AG08395 (cell line): ENCODE data around the gene CTNNA2.

Source experiments
- DNase-seq: peaks from one replicate; pipeline ENCODE4 v3.0.0; 2012; ENCODE audit warnings: mixed read lengths, low spot score

CTNNA2 gene

DNA sequence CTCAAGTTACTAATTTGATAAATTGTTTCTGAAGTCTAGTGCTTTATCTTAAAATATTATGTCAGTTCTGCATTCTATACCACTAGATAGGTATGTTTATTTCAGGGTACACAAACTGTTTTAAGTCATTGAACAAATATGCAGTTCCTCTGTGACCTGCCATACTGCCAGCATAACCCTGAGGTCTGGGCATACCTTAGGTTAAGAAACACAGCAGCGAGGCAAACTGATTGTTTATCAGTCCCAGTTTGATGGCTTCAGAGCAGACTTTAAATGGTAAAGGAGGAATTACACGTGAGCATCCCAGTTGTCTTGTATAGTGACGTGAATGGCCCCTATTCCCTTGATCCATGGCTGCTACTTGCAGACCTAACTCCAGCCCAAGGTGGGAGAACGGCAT, 978.1 kb downstream of the CTNNA2 start:
- DNase-seq, result no peak

DNA sequence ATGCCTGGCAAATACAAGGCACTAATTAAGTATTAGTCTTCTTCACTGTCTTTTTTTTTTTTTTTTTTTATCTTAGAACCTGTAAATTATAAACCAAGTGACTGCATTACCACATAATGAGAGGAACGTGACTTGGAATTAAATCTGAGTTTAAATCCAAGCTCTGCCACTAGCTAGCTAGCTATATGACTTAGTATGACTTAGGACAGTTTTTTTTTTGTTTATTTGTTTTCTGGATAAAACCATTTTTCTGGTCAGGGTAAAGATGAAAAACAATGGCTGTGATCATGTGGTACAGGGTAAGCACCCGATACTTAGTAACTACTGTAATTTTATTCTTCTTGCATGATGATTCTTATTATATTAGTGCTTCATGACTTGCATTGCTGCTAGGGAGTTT, 983.5 kb downstream of the CTNNA2 start:
- no peak for DNase-seq

DNA sequence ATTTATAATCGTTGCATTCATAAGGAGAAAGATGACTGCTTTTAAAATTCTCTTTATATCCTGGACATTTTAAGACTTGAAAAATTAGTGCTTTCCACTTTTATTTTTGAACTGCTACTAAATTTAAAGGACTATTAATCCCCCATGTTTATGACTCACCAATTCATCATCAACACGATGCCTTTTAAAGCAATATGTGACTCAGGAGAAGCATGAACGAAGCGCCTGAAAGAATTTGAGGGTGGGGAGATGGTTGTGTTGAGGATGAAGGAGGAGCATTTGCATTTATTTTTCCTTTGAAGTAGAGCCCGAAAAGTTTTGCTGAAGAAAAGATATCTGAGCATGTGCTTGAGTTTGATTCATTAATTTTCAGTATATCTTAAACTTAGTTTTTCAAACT, 983.9 kb downstream of the CTNNA2 start:
- DNase-seq, result peak; percentile 54

DNA sequence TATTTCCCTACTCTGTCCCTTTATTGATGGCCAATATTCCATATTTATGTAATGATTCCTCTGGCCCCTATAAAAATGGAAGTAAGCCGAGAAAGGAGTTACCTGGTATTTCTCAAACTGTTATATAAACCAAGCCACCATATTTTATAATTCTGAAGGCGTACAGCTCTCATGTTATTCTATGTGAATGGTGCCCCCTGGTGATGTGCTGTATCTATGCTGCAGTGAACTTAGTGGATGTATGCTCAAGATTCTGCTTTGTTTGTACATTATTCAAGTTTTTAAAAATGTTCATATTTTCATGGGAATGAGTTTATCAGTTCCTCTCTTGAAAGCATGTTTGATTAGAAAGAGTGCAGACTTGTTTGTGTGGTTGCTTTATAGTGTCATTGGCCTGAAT, 986.2 kb downstream of the CTNNA2 start:
- peak; percentile 31 for DNase-seq

DNA sequence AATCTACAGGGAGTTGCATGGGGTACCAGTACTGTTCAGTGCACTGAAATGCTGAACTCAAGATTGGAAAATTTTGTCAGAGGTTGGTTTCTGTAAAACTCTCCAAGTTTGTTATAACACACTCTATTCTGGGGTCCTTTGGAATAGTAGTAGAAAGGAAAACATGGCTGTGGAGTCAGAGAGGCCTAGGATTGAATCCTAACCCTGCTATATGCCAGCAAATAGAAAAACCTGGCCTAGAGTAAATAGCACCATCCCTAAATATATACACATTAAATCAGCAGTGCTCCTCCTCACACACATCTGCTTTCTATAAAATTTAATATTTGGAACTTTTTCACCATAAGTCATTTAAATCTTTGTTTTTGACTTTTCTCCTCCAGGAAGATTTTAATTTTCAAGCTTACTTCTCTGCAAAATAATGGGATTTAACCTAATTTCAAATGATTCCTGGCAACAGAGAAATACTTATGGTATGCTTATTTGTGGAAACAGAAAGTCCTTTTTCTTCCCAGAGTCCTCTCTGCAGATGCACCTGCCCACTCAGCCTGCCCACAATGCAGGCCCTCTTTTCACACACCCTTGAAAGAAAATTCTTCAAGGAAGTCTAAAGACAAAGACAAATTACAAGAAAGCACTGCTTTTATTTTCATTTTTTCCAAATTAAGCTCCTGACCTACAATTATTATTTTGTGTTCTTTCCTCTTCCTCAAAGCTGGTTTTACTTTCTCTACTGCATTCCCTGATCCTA, 989.2 kb downstream of the CTNNA2 start:
- DNase-seq, result no peak

DNA sequence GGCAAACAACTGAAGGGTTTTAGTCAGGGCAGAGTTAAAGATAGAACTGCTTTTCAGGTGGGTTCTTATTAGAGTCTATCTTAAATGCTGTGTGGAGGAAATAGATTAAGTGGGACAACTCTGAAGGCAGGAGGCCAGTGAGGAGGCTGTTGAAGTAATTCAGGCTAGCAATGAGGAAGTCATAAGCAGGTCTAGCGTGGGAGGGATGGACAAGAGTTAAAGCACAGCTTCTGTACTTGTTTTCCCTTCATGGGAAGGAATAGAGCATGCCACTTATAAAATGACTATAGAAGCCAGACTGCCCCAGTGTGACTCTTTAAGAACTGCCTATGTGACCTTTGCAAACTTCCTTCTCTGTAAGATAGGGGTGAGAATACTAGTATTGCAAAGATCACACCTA, 993.7 kb downstream of the CTNNA2 start:
- no peak for DNase-seq

DNA sequence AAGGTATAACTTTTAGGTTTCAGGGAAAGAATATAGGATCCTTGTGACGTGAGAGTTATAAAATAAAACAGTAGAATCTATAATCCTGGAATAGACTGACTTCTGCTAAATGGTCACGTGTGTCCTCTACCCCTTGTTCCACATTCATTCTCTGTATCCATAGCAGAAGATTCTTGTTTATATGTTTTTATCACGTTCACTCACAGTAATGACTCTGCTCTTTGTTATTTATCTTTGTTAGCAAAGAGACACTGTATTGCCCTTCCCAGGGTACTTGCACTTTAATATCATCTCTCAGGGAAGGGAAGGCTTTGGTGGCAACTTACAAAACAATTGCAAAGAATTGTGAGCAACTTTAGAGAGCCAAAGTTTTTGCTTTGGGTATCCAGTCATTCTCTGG, 997.9 kb downstream of the CTNNA2 start:
- no peak for DNase-seq

DNA sequence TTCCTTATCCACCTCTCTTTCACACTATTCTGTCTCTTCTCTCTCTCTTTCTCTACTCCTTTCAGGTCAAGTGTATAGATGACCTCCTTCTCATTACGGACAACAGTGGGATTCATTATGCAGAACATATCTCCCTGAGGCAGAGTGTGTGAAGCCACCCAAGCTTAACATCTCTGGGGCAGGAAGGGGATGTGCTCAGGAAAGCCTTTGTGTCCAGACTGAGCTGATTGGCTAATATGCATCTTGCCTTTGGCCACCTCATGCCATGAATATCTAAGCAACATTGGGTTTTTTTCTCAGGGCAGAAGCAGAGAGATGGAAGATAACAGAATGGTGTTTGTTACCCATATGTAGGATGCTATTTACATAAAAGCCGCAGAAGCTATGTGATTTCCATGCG, 1003.1 kb downstream of the CTNNA2 start:
- DNase-seq, result no peak

DNA sequence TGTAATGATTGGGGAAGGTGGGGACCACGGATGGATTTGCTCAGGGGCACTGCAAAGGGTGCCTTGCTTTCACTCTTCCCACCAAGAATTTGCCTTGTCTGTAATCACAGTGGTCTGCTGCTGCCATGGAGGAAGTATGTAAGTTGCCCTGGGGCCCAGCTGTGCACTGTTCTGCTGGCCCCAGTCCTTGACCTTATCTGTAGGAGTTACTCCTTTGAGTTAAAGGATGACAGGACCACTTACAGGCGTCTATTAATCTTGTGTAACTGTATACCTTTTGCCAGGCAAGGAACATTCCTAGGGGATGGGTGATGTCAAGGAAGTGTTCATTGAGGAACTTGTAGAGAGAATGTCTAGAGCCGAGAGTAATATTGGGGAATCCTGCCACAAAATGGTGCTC, 1004.5 kb downstream of the CTNNA2 start:
- DNase-seq, result no peak

DNA sequence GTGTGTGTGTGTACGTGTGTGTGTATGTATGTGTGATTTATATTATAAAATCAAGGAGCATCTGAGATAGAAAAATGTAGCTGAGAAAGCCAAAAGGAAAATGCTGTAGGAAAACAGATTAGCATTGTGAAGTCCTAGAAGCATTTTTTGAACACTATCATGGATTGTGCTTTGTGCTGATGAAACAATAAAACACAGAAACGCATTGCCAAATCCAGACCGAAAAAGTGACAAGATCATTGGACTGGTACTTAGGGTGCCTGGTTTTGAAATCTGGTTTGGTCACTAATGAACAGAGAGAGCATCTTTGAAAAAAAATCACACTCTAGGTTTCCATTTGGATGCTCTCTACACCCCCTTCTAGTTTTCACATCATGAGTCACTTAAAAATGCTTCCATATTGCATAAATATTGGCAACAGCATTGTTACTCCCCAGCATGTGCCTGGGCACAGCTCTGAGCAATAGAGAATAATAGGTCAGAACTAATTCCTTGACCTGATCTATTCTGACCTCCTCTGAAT, 1006.3 kb downstream of the CTNNA2 start:
- DNase-seq, result no peak

DNA sequence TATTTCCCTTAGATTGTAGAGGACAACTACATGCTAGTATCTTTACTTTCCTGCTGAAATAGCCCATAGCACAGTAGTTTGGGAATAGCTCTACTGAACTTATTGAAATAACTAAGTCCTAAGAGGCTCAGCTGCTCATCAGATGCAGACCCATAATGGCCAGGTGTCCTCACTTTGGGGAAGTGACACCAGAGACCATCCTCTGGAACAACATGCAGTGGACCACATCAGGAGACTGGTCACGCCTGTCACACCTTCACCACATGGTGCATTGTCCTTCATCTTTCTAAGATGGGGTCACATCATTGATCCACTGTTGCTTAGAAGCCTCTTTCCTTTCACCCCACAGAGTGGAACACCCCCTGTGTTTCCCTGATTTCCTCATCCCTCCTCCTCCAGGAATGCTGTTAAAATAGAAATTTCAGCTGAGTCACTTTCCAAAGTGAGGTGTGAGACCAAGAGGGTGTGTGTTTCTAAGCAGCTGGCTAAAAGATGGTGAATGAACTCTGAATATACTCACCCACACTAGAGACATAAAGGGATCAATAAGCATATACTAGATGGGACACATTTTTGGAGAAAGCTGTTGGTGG, 1006.9 kb downstream of the CTNNA2 start:
- no peak for DNase-seq

DNA sequence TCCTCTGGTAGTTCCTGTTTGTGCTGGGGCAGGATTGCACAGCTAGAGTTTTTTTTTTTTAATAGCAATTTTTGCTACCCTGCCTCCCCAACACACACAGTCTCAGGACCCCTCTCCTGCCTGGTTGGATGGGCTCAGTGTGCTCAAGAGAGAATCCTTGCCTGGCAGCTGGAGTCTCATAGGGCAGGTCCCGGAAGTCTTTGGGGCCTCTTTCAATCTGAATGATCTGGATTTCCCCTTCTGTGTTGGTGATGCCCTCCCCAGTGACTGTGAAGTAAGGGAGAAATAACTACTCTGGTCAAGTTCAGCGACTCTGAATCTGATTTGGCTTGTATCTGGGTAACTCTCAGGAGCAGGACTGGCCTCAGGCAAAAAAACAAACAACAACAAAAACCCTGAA, 1012.3 kb downstream of the CTNNA2 start:
- DNase-seq, result no peak

DNA sequence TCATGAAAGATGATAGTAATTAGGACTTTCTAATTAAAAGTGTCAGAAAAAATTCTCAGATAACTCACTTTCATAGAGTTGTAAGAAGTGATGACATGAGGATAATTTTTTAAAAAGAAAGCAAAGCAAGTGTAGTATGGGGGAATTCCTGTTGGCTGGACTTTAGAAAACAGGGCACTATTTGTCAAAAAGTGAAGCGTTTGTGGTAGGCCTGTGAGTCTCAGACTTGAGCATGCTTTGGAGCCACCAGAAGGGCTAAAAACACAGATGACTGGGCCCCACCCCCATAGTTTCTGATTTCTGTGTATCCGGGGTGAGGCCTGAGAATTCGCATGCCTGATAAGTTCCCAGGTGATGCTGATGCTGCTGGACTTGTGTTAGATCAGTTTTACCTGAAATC, 1014.3 kb downstream of the CTNNA2 start:
- no peak for DNase-seq

DNA sequence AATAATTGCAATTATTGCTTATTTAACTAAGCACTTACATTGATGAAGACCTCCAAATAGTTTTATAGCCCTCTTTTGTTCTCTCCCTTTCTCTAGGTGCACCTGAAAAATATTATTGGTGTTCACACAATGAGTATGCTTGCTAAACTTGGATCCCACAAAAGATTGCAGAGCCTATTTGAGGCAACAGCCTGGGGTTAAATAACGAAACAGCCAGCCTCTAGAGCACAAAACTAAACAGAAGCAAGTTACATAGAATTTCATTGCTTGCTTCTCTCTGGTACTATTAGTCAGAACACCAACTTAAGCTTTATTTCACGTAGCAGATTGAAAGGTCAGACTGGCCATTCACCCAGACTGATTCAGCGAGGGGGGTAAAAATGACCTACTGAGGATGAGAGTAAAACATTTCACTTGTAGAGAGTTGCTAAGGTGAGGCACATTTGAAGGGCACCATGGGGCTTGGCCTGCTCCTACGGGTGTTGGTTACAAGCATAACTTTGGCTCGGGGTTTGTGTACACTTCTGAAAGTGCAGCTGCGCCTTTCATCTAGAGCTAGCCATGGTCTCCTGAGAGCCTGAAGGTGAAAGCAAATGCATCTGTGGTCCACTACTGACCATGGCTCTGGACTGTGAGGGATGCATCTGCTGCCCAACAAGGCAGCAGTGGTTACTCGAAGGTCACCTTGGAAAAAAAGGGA, 1016.8 kb downstream of the CTNNA2 start:
- no peak for DNase-seq

DNA sequence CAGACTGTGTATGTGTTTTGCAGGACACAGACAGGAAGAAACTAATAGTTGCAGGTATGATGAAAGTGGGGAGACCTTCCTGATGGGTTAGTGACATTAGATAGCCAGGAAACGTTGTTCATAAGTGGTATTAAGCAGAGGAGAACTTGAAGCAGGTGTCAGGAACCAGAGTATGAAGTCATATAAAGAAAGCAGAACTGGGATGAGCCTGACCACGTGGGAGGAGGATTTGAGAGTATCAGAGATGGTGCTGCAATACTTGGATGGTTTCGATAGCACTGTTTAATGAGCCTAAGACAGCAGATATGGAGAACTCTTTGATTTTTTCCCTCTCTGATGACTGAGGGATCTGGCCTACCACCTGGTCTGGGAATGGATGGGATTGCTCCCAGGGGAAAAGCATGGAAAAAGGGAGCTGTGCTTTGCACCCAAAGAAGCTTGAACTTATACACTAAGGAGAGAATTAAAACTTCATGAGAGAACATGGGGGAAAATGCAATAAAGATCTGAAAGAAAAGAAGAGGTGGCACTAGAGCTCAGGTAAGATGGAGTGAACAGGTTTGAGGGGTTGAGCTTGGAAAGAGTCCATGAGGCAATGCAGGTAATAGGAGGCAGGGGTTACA, 1017.7 kb downstream of the CTNNA2 start:
- DNase-seq, result no peak

DNA sequence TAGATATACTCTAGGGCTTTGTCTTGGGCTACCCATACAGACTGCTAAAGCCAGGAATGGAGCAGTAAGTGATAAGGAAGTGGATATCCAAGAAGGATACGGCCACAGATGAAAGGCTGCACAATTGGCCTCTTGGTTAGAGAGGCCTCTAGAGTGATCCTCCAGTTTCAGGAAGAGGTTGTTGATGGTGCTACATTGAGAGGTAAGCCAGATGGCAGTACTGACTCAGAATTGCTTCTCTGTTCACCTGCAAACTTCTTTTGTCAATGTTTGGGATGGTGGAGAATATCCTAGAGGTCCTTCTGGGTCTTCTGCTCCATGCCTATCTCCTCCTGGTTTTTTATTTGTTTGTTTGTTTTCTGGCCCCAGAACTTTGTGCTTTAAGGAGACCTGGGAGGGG, 1018.5 kb downstream of the CTNNA2 start:
- DNase-seq, result no peak

DNA sequence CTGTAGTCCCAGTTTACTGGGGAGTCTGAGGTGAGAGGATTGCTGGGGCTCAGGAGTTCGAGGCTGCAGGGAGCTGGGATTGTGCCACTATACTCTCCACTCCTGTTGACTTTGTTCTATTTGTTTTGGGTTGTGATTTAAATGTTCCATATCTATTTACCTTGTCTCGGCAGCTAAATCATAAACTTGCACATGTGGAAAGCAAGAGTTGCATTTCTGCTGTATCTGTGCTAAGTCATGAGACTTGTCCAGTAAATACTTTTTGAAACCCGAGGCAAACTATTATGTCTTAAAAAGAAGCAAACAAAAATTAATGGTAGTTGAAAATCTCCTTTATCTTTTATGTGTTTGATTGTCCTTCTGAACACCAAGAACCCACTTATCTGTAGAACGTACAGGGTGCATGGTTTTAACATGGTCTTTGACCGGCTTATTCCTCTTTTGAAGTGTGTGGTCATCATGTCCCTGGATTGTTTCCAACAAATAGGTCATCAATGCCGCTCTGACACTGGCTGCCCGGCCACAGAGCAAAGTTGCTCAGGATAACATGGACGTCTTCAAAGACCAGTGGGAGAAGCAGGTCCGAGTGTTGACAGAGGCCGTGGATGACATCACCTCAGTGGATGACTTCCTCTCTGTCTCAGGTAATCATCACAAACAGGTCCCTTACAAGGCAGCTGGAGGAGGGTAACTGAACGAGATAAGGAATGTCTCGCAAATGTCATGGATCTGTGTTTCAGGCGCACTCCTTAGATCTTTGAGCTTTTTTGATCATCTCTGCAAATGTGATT, 1032.8 kb downstream of the CTNNA2 start:
- no peak for DNase-seq

DNA sequence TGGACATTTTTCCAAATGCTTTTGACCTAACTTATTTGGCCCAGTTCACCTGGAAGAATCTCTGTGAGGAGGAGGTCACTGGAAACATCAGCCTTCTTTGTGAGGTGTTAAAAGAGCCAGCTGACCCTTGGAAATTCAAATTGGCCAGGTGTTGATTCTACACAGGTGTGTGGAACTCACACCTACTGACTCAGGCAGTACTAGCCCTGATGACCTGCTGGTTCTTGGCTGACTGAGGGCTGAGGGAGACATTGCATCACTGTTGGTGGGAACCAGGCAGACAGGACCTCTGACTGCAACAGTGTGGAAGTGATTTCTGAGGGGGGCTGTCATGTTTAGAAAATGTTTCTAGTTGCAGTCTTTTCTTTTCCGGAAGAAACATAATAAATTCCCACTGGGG, 1033.9 kb downstream of the CTNNA2 start:
- no peak for DNase-seq

DNA sequence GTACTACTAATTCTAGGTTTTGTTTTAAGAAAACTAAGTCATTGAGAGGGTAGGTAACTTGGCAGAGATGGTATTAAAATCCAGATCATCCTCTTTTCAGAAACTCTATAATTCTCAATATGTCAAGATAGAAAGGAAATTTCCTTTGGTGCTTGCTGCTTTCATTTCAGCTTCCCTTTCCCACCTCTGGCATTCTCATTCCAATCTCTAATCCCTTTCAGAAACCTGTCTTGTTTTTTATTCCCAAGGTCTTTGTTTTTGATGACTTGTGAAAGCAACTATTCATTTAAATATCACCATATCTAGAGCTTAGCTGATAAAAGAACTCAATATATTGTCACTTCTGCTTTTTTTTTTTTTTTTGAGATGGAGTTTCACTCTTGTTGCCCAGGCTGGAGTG, 1034.5 kb downstream of the CTNNA2 start:
- DNase-seq, result no peak

DNA sequence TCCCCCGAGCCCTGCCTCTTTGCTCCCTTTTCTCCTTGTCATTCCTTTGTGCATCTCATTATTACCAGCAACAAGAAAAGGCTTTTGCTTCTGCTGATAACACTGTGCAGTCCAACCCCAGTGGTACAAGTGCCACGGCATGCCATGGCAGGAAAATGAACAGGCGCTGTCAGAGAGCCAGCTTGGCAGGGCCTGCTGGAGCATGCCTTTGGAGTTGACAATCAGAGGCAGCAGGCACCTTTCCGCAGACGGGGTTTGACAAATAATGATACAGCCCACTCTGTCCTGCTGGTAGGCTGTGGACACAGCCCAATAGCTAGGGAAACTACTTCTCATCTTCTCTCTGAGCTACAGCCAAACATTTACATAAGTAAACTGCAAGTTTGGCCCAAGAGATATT, 1035.6 kb downstream of the CTNNA2 start:
- no peak for DNase-seq

DNA sequence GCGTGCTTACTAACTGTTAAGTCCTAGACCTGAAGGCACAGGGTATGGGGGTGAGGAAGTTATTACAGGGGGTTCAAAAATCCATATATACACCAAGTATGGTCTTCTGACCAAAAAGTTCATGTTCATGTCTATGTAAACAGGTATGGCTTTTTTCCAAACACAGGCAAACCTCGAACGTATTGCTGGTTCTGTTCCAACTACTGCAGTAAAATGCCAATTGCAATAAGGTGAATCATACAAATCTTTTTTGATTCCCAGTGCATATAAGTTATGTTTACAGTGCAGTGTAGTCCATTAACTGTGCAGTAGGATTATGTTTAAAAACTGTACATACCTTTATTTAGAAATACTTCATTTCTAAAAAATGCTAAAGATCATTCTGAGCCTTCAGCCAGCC, 1037.0 kb downstream of the CTNNA2 start:
- no peak for DNase-seq

DNA sequence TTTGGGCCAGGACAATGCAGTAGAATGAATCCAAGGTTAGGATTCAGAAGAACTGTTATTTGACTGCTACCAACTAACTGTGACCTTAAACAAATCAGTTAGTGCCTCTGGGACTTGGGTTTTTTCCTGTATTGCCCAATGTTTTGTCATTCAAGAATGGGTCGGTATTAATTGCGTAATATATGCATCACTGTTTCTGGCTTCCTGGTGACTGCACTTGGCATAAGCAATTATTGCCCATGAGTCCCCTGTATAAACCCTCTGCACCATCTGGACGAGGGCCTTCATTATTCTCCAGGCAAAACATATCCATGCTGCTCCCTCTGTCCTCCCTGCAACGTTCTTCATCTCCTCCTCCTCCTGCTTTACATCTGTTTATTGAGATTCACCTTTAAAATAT, 1047.5 kb downstream of the CTNNA2 start:
- no peak for DNase-seq
